ENCODE data around the gene REPIN1. TPM values are rescaled to one million over a fixed set of nuclear protein-coding genes. Genes with fewer than 3 reads are reported as not detected.
A peak's percentile ranks its signal among the peaks of the same experiment; 100 is the strongest.

REPIN1 gene
- total and polyA plus RNA-seq, 2 donors (not counting 1 experiment from before 2014, with no cell fraction given), result 165 to 190 TPM

DNA sequence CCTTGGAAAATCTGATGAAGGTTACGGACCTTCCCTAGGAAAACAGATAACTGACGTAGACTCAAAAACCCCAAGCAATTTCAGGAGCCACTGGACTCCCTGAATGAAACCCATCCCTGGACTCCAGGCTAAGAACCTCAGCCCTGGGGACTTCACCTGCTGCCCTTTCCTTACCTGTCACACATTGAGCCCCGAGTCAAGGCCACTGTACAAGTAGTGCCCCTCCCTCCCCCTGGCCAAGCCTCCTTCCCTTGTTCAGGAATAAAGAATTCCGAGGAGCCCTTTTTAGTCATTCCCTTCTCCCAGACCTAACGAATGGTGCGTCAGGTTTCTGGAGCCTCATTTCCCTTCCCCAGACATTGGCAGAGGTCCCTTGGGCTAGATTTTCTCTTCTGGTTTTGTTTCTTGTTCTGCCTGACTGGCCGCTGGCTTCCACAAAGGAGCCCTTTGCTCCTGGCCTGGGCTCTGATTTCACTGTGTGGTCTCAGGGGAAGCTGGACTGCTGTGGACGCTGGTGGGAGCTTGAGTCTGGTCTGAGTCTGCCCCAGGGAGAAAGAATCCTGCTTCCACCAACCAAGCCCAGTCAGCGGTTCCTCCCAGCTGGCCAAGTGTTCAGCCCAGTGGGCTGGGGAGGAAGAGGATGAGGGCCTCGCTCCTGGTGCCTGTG, 42.2 kb downstream of the REPIN1 start:
- WGBS (ENCODE audit: insufficient coverage), result 94% methylated on average over 9 of the region's 10 CpGs
- no peak overlapping the region for H3K9ac ChIP-seq (ENCODE audit: low read length)
- H3K27me3 Mint-ChIP-seq, result no peaks in the 10 kb centered on the region
- no peak for ATAC-seq (ENCODE audit: low read depth)
- no peak for DNase-seq
- H3K27me3 ChIP-seq (replicated peaks in 1 of 4; ENCODE audit: control extremely low read depth in 1 of 4, control insufficient read depth in 3 of 4, insufficient read depth in 4 of 4, low read length in 3 of 4), result no peaks in the 10 kb centered on the region
- no peak for TF ChIP-seq CTCF (IDR thresholded peaks at IDR 0.05)
- H3K4me1 ChIP-seq (ENCODE audit: control insufficient read depth in 2 of 2, insufficient read depth in 2 of 2, low read length in 2 of 2), result peaks cover 35 to 44% of the 10 kb centered on the region in 2 donors
- no peaks in the 10 kb centered on the region for H3K9me3 Mint-ChIP-seq (ENCODE audit: insufficient read depth)
- peaks cover 14% of the 10 kb centered on the region for H3K79me2 ChIP-seq (ENCODE audit: control insufficient read depth, insufficient read depth, low read length)
- H3K4me3 ChIP-seq (ENCODE audit: control extremely low read depth in 1 of 5, extremely low read depth in 1 of 5, insufficient read depth in 1 of 5, low read depth in 2 of 5, low read length in 4 of 5), result no peak overlapping the region
- no peaks in the 10 kb centered on the region for H4K20me1 ChIP-seq (ENCODE audit: control insufficient read depth, insufficient read depth, low read length, poor library complexity, severe bottlenecking)
- H3K27ac ChIP-seq (ENCODE audit: low read length in 2 of 2), result peak overlapping the region in 1 of 2 donors; percentile 97
- H3K9me3 ChIP-seq (ENCODE audit: control extremely low read depth in 1 of 3, control insufficient read depth in 2 of 3, insufficient read depth in 1 of 3, low read length in 2 of 3), result peaks cover 0 to 3% (median 0%) of the 10 kb centered on the region in 3 donors
- POLR2A ChIA-PET, result interaction anchor here (7.1 kb wide), 1 partner anchor 43 kb away, joined by 120 read pairs; the partner anchor contains the start of gene REPIN1
- no peak overlapping the region for H2AFZ ChIP-seq (ENCODE audit: insufficient read depth, low read depth, low read length, poor library complexity, severe bottlenecking)
- CTCF ChIA-PET, result interaction anchor here (4.9 kb wide), 1 partner anchor 54 kb away, joined by 25 read pairs; no protein-coding TSS in a partner anchor
- no peak overlapping the region for H3K4me3 Mint-ChIP-seq
- intact Hi-C loops (cut with micrococcal nuclease), result no loop called here
- H3K4me2 ChIP-seq (replicated peaks; ENCODE audit: low read depth, low read length, poor library complexity, severe bottlenecking), result no peak overlapping the region
- H3K27ac Mint-ChIP-seq, result peak overlapping the region; percentile 63
- H3K36me3 ChIP-seq (replicated peaks in 1 of 2; ENCODE audit: control extremely low read depth in 1 of 2, control insufficient read depth in 1 of 2, extremely low read depth in 1 of 2, insufficient read depth in 2 of 2, low read length in 1 of 2), result peaks cover 0 to 37% of the 10 kb centered on the region in 2 experiments
- peaks cover 39% of the 10 kb centered on the region for H3K4me1 Mint-ChIP-seq

DNA sequence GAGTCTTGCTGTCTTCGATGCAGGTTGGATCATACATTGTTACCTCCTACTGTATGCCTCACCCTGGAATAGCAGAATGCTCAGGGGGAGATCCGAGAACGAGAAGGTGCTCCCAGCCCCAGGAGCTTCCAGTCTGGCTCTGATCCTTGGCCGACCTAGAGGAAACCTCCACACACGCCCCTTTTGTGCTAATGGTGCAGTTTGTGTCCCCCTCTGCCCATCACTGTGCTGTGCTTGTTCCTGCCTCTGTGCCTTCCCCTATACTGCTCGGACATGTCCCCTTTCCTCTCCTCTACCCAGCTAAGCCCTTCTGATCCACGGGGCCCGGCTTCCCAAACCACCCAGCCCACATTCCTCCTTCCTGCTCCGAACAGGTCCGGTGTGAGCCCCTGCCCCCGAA, 43.0 kb downstream of the REPIN1 start:
- Mint-ChIP-seq H3K27ac (peak overlapping the region; percentile 53), H3K4me3 (no peak overlapping the region), H3K4me1 (peaks cover 32% of the 10 kb centered on the region), H3K27me3 (no peaks in the 10 kb centered on the region), H3K9me3 (ENCODE audit: insufficient read depth) (no peaks in the 10 kb centered on the region)
- Histone ChIP-seq H3K27me3 (replicated peaks in 1 of 4; ENCODE audit: control extremely low read depth in 1 of 4, control insufficient read depth in 3 of 4, insufficient read depth in 4 of 4, low read length in 3 of 4) (no peaks in the 10 kb centered on the region), H3K4me1 (ENCODE audit: control insufficient read depth in 2 of 2, insufficient read depth in 2 of 2, low read length in 2 of 2) (peaks cover 29 to 36% of the 10 kb centered on the region in 2 donors), H3K9me3 (ENCODE audit: control extremely low read depth in 1 of 3, control insufficient read depth in 2 of 3, insufficient read depth in 1 of 3, low read length in 2 of 3) (peaks cover 0 to 3% (median 0%) of the 10 kb centered on the region in 3 donors), H3K36me3 (replicated peaks in 1 of 2; ENCODE audit: control extremely low read depth in 1 of 2, control insufficient read depth in 1 of 2, extremely low read depth in 1 of 2, insufficient read depth in 2 of 2, low read length in 1 of 2) (peaks cover 0 to 37% of the 10 kb centered on the region in 2 experiments), H3K9ac (ENCODE audit: low read length) (no peak overlapping the region), H2AFZ (ENCODE audit: insufficient read depth, low read depth, low read length, poor library complexity, severe bottlenecking) (no peak overlapping the region), H3K27ac (ENCODE audit: low read length in 2 of 2) (no peak overlapping the region), H3K4me3 (ENCODE audit: control extremely low read depth in 1 of 5, extremely low read depth in 1 of 5, insufficient read depth in 1 of 5, low read depth in 2 of 5, low read length in 4 of 5) (no peak overlapping the region), H4K20me1 (ENCODE audit: control insufficient read depth, insufficient read depth, low read length, poor library complexity, severe bottlenecking) (no peaks in the 10 kb centered on the region), H3K4me2 (replicated peaks; ENCODE audit: low read depth, low read length, poor library complexity, severe bottlenecking) (no peak overlapping the region), H3K79me2 (ENCODE audit: control insufficient read depth, insufficient read depth, low read length) (peaks cover 14% of the 10 kb centered on the region)
- 96% methylated on average over 11 of the region's 11 CpGs for WGBS (ENCODE audit: insufficient coverage)
- no peak for DNase-seq
- no peak for ATAC-seq (ENCODE audit: low read depth)
- POLR2A ChIA-PET, result no interaction called here
- CTCF ChIA-PET, result interaction anchor here (4.9 kb wide), 1 partner anchor 55 kb away, joined by 25 read pairs; no protein-coding TSS in a partner anchor
- TF ChIP-seq CTCF (IDR thresholded peaks at IDR 0.05) (no peak), EZH2 (IDR thresholded peaks at IDR 0.05; ENCODE audit: borderline replicate concordance, insufficient read depth, low read depth, low read length, poor library complexity, severe bottlenecking) (no peak)
- intact Hi-C loops (cut with micrococcal nuclease), result no loop called here
